ENCODE results near the gene HNRNPLL. TPM values are rescaled to one million over a fixed set of nuclear protein-coding genes. Genes with fewer than 3 reads are reported as not detected.

The HNRNPLL gene
- total and polyA plus RNA-seq, 2 of the 8 experiments (the other 6 are each of a cell fraction or from before 2014, with no cell fraction given) = 18.6 to 69.3 TPM

GRCh38 chr2:38556006-38556801, 46.5 kb downstream of the HNRNPLL start (continued):
- TF ChIP-seq, protein P1, sequence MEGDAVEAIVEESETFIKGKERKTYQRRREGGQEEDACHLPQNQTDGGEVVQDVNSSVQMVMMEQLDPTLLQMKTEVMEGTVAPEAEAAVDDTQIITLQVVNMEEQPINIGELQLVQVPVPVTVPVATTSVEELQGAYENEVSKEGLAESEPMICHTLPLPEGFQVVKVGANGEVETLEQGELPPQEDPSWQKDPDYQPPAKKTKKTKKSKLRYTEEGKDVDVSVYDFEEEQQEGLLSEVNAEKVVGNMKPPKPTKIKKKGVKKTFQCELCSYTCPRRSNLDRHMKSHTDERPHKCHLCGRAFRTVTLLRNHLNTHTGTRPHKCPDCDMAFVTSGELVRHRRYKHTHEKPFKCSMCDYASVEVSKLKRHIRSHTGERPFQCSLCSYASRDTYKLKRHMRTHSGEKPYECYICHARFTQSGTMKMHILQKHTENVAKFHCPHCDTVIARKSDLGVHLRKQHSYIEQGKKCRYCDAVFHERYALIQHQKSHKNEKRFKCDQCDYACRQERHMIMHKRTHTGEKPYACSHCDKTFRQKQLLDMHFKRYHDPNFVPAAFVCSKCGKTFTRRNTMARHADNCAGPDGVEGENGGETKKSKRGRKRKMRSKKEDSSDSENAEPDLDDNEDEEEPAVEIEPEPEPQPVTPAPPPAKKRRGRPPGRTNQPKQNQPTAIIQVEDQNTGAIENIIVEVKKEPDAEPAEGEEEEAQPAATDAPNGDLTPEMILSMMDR (IDR thresholded peaks at IDR 0.05; ENCODE audit: control extremely low read depth in 1 of 3, insufficient read depth in 1 of 3, low read depth in 1 of 3, low read length in 3 of 3) = no peak
- TF ChIP-seq, protein P2, sequence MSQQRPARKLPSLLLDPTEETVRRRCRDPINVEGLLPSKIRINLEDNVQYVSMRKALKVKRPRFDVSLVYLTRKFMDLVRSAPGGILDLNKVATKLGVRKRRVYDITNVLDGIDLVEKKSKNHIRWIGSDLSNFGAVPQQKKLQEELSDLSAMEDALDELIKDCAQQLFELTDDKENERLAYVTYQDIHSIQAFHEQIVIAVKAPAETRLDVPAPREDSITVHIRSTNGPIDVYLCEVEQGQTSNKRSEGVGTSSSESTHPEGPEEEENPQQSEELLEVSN (IDR thresholded peaks at IDR 0.05) = no peak
- TF ChIP-seq, protein P3, sequence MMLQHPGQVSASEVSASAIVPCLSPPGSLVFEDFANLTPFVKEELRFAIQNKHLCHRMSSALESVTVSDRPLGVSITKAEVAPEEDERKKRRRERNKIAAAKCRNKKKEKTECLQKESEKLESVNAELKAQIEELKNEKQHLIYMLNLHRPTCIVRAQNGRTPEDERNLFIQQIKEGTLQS (IDR thresholded peaks at IDR 0.05; ENCODE audit: insufficient read depth, low read depth, low read length) = no peak
- TF ChIP-seq POU5F1 (IDR thresholded peaks at IDR 0.05; ENCODE audit: low read depth, low read length) = no peak
- TF ChIP-seq YY1 (IDR thresholded peaks at IDR 0.05; ENCODE audit: low read depth, low read length) = no peak
- TF ChIP-seq SUZ12 (IDR thresholded peaks at IDR 0.05; ENCODE audit: low read length) = no peak
- no peak for TF ChIP-seq ZNF274 (IDR thresholded peaks at IDR 0.05; ENCODE audit: borderline replicate concordance, extremely low read depth, low read length)

Measured in H1 (cell line).